HG03135 (cell line): ENCODE results near the gene RNF152.
"Not testable (repeated sequence)": the region's sequence is repeated elsewhere in the genome, so short reads cannot be mapped to it uniquely, and the experiment has no call there.

Experiments used
- ATAC-seq: cut with Tn5 transposase; IDR thresholded peaks from one replicate; pipeline ENCODE4 v1.9.1; 2021; ENCODE audit warnings: mild to moderate bottlenecking, moderate library complexity; ENCODE audit not compliant: unreplicated experiment

RNF152 gene

GRCh38 chr18:61824733-61825363 is 68.0 kb downstream of the RNF152 start:
- ATAC-seq: no peak

GRCh38 chr18:61823595-61823994 is 69.2 kb downstream of the RNF152 start:
- ATAC-seq: no peak

GRCh38 chr18:61822879-61823278 is 69.9 kb downstream of the RNF152 start:
- no peak for ATAC-seq

- no peak for ATAC-seq
Observed at GRCh38 chr18:61821748-61822147, 71.1 kb downstream of the RNF152 start.

- ATAC-seq: no peak
Observed at GRCh38 chr18:61820882-61821281, 71.9 kb downstream of the RNF152 start.

GRCh38 chr18:61817086-61817485 is 75.7 kb downstream of the RNF152 start:
- no peak for ATAC-seq

GRCh38 chr18:61815885-61816470 is 76.8 kb downstream of the RNF152 start:
- ATAC-seq: no peak

GRCh38 chr18:61808286-61808685 is 84.5 kb downstream of the RNF152 start:
- ATAC-seq: no peak

- no peak for ATAC-seq
Observed at GRCh38 chr18:61803393-61803792, 89.4 kb downstream of the RNF152 start.

GRCh38 chr18:61797696-61798590 is 94.9 kb downstream of the RNF152 start:
- no peak for ATAC-seq

- ATAC-seq: no peak
Observed at GRCh38 chr18:61791031-61791430, 101.8 kb downstream of the RNF152 start.

- ATAC-seq: not testable (repeated sequence)
Observed at GRCh38 chr18:61787011-61787670, 105.7 kb downstream of the RNF152 start.

GRCh38 chr18:61785588-61785987 is 107.2 kb downstream of the RNF152 start:
- no peak for ATAC-seq

GRCh38 chr18:61784834-61785233 is 108.0 kb downstream of the RNF152 start:
- no peak for ATAC-seq

GRCh38 chr18:61782545-61782944 is 110.3 kb downstream of the RNF152 start:
- ATAC-seq: no peak

- not testable (repeated sequence) for ATAC-seq
Observed at GRCh38 chr18:61776201-61776600, 116.6 kb downstream of the RNF152 start.

GRCh38 chr18:61774846-61775245 is 118.0 kb downstream of the RNF152 start:
- ATAC-seq: no peak

- no peak for ATAC-seq
Observed at GRCh38 chr18:61772293-61772848, 120.4 kb downstream of the RNF152 start.

GRCh38 chr18:61771861-61772260 is 120.9 kb downstream of the RNF152 start:
- ATAC-seq: no peak

GRCh38 chr18:61770279-61770678 is 122.5 kb downstream of the RNF152 start:
- ATAC-seq: no peak

- no peak for ATAC-seq
Observed at GRCh38 chr18:61766266-61766884, 126.4 kb downstream of the RNF152 start.
